Hematopoietic multipotent progenitor cell (in vitro differentiated cells): ENCODE measurements around the gene PIWIL1. TPM values are rescaled to one million over a fixed set of nuclear protein-coding genes. Genes with fewer than 3 reads are reported as not detected.

Experiments used
- DNase-seq, 3 donors: peaks; one replicate each; pipeline ENCODE4 v3.0.0-alpha.2; 2011 to 2015; ENCODE audit warnings: low read depth in 2 of 3, low spot score in 2 of 3
- total RNA-seq: library from RNA; depleted of rRNA; stranded (reverse); fragments of >200 nt; gene quantifications from one replicate; pipeline ENCODE4 v1.2.3, GENCODE V29; 2012

PIWIL1 gene
- total RNA-seq, 1 donor, result not detected

GRCh38 chr12:130335517-130336392 lies 1.9 kb upstream of the PIWIL1 start:
- peak; percentile 14 to 76 (median 55) for DNase-seq

GRCh38 chr12:130336723-130337487 lies 782 bp upstream of the PIWIL1 start:
- DNase-seq, result no peak

- no peak for DNase-seq
Measured at GRCh38 chr12:130338794-130339601, 1.3 kb downstream of the PIWIL1 start.

GRCh38 chr12:130339951-130340350 lies 2.3 kb downstream of the PIWIL1 start:
- DNase-seq, result no peak

GRCh38 chr12:130342442-130342841 lies 4.8 kb downstream of the PIWIL1 start:
- no peak for DNase-seq

GRCh38 chr12:130342842-130343241 lies 5.2 kb downstream of the PIWIL1 start:
- no peak for DNase-seq

- no peak for DNase-seq
Measured at GRCh38 chr12:130344529-130344928, 6.8 kb downstream of the PIWIL1 start.

- no peak for DNase-seq
Measured at GRCh38 chr12:130345292-130345691, 7.6 kb downstream of the PIWIL1 start.

- no peak for DNase-seq
Measured at GRCh38 chr12:130347588-130347987, 9.9 kb downstream of the PIWIL1 start.

- DNase-seq, result no peak
Measured at GRCh38 chr12:130350715-130351114, 13.0 kb downstream of the PIWIL1 start.

- no peak for DNase-seq
Measured at GRCh38 chr12:130351326-130351725, 13.6 kb downstream of the PIWIL1 start.

GRCh38 chr12:130353081-130353480 lies 15.4 kb downstream of the PIWIL1 start:
- no peak for DNase-seq

- no peak for DNase-seq
Measured at GRCh38 chr12:130354407-130354806, 16.7 kb downstream of the PIWIL1 start.

- DNase-seq, result no peak
Measured at GRCh38 chr12:130356222-130356621, 18.5 kb downstream of the PIWIL1 start.

- no peak for DNase-seq
Measured at GRCh38 chr12:130357241-130357640, 19.6 kb downstream of the PIWIL1 start.

- DNase-seq, result no peak
Measured at GRCh38 chr12:130357729-130358330, 20.1 kb downstream of the PIWIL1 start.

GRCh38 chr12:130362060-130362459 lies 24.4 kb downstream of the PIWIL1 start:
- DNase-seq, result no peak

- no peak for DNase-seq
Measured at GRCh38 chr12:130364578-130364977, 26.9 kb downstream of the PIWIL1 start.

GRCh38 chr12:130366159-130366558 lies 28.5 kb downstream of the PIWIL1 start:
- DNase-seq, result no peak

- no peak for DNase-seq
Measured at GRCh38 chr12:130367003-130367402, 29.3 kb downstream of the PIWIL1 start.

GRCh38 chr12:130367523-130367922 lies 29.8 kb downstream of the PIWIL1 start:
- no peak for DNase-seq
